IPS-NIHi7 (cell line): ENCODE data around the gene P3R3URF.
"Not testable (repeated sequence)": the region's sequence is repeated elsewhere in the genome, so short reads cannot be mapped to it uniquely, and the experiment has no call there.

Source experiments
- DNase-seq: peaks from one replicate; pipeline ENCODE4 v3.0.0; 2012; ENCODE audit warnings: mixed read lengths; ENCODE audit errors: extremely low spot score

P3R3URF gene

DNA sequence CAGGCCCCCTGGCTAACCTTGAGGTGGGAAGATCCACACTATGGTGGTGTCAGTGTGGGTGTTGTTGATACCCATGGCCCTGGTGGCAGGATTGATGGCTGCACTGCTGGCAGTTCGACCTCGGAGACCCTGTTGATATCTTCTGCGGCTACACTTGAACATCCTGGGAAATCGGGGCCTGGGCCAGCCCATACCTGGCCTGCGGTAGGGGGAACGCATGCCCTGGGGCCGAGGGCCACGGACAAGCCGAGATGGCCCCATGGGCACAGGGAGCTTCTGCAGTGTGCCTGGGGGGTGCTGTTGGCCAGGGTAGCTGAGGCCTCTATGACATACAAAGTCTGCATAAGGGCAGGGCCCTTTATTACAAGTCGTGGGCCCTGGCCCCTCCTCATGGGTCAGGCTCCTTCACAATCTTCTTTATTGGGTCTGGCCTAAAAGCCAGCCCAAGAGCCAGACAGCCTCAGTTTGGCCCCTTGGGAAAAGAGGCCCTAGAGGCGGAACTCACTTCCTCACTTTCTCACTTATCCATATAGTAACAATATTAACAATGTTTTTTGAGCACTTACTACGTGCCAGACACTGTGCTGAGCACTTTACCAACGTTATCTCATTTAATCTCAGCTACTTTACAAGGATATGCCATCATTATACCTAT is at the start of gene P3R3URF:
Gene P3R3URF (minus strand): TSS at position 278 of the 655 bp plus-strand sequence. CDS start 17 bp downstream, at position 261.
- no peak for DNase-seq

- no peak for DNase-seq
Observed at GRCh38 chr1:46224966-46225365, 48.7 kb upstream of the P3R3URF start.

DNA sequence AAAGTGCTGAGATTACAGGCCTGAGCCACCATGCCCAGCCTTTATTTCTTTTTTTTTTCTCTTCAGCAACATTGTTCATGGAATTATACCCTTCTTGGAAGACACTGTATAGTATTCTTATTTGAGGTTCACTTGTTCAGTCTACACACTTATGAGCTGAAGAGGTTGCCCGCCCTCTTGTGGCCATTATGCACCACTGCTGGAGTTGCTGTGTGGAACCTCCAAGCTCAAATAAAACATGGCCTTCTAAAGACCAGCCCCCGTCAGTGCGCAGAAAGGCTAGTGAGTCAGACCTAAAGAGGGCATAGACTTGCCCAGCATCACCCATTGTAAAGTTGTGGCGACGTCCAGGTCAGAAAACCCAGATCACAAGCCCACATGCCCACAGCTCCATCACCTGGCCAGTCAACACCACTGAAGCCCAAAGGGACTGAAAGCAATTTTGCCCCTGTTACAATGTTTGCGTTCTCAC is 47.2 kb upstream of the P3R3URF start:
- DNase-seq = peak; percentile 77

GRCh38 chr1:46223055-46223454 is 46.8 kb upstream of the P3R3URF start:
- DNase-seq = not testable (repeated sequence)

DNA sequence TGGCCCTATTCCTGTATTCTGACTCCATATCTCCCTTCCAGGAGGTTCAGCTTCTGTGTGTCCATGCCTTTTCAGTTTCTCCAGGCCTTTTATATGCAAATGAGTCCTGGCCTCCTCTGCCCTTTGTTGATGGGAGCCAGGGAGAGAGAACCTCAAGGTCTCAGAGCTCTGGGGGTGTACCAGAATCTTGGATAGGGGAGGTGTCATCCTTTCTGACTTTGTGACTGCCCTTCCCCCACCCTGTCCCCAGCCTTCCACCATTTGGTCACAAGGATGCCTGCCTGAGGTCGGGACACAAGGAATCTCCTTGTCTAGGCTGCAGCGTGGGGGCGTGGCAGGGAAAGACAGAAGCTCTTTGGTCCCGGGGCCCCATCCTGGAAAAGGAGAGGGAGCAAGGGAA is 45.5 kb upstream of the P3R3URF start:
- DNase-seq = peak; percentile 44

DNA sequence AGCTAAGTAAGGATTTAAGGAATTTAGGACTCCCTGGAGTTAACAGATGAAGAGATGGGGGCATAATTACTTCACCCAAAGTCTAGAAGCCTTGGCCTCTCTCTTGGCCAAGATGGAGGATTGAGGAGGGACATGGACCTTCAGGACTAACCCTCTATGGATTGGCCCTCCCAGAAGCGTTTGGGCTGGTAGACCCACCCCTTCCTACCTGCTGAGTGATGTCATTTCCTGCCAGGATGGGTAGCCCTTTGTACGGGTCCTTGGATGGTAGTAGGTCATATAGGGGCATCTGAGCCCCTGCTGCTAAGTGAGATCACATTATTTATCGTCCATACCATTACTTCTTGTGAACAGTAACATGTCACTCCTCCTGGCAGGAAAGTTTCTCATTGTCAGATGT is 44.5 kb upstream of the P3R3URF start:
- DNase-seq = no peak

DNA sequence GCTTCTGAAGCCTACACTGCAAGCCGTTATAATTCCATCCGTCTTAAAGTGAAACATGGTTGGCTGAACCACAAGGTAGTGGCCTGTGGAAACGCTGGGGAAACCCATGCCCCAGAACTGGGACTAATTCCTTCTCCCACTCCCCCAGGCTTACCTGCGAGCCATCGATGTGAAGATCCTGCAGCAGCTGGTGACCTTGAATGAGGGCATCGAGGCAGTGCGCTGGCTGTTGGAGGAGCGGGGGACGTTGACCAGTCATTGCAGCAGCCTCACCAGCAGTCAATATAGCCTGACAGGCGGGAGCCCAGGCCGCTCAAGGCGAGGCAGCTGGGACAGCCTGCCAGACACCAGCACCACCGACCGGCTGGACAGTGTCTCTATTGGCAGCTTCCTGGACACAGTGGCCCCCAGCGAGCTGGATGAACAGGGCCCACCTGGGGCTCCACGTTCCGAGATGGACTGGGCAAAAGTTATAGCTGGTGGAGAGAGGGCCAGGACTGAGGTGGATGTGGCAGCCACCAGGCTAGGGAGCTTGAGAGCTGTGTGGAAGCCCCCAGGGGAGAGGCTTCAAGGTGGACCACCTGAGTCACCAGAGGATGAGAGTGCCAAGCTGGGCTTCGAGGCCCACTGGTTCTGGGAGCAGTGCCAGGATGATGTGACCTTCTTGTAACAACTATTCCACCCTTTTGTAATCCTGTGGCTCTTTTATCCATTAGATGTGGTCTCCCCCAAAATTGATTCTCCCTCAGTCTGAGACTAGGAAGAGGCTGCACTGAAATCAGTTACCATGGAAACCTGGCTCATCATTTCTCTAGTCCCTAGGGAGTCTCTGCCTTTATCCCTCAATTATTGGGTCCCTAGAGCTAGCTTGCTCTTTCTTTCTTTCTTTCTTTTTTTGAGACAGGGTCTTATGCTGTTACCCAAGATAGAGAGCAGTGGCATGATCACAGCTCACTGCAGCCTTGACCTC is 43.5 kb upstream of the P3R3URF start:
- DNase-seq = no peak

GRCh38 chr1:46218443-46218842 is 42.2 kb upstream of the P3R3URF start:
- DNase-seq = no peak

GRCh38 chr1:46215504-46215903 is 39.2 kb upstream of the P3R3URF start:
- DNase-seq = no peak

GRCh38 chr1:46211051-46211450 is 34.8 kb upstream of the P3R3URF start:
- peak; percentile 5 for DNase-seq

DNA sequence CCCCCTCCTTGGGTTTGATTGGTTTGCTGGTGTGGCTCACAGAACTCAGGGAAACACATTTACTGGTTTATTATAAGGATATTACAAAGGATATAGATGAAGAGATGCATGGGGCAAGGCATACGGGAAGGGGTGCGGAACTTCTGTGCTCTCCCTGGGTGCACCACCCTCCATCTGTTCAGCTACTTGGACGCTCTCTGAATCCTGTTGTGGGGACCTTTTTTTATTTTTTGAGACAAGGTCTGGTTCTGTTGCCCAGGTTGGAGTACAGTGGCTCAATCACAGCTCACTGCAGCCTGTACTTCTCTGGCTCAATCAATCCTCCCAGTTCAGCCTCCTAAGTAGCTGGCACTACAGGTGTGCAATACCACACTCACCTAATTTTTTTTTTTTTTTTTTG is 34.3 kb upstream of the P3R3URF start:
- no peak for DNase-seq

- DNase-seq = no peak
Observed at GRCh38 chr1:46206399-46206798, 30.1 kb upstream of the P3R3URF start.

DNA sequence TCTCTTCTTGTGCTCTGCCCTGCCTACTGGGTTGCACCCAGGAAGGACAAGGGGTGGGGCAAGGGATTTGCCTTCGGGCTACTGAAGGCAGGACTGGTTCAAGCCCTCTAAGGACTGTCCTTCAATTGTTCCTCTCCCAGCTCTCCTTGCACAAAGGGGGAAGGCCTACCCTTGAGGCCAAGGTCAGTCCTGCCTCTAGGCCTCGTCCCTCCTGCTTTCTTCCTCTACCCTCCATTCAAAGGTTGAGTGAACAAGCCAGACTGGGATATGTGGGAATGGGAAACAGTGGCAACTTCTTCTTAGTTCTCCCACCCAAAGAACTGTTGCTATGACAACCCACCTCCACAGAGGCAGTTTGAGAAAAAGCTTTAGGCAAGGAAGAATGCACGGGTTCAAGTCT is 29.5 kb upstream of the P3R3URF start:
- DNase-seq = peak; percentile 12

GRCh38 chr1:46205141-46205540 is 28.9 kb upstream of the P3R3URF start:
- DNase-seq = no peak

DNA sequence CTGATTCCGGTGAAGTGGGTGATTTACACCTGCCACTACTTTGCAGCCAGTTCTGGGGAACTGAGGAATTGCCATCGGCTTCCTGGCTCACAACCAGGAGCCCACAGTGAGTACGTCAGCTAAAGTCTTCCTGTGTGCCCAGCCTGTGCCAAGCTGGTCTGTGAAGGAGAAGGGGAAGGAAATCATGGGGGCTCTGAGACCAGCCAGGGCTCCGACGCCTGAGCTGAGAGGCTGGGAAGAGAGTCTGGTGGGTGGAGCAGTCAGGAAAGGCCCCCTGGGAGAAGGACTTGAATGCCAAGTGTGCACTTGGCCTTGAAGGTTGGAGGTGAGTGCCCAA is 28.1 kb upstream of the P3R3URF start:
- no peak for DNase-seq

DNA sequence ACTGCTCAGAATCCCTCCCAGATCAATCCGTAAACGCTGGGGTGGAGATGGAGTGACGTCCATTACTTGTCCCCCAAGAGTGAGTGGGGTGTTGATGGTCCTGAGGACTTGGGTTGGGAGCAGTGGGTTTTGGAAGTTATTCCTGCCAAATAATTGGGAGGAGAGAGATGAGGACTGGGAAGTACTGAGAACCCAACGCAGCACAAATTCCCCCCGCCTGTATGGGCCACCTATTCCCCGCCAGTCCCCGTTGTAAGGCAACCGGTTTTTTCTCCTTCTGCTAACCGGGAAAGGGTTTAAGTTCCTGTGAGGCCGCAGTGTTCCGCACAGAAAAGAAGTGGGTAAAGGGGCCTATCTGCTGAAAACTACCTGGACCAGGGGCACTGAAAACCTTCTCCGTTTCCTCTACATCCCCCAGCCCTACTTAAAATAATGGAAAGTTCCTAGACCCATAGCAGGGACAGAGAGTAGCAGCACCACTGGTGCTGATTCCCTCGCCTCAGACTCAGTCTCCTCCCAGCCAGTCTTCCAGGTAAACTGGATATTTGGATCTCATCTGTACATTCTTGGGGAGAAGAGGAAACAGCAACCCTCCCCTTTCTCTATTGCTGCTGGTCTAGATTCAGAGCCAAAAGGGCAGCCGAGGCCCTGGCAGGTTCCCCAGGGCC is 27.6 kb upstream of the P3R3URF start:
- DNase-seq = no peak

DNA sequence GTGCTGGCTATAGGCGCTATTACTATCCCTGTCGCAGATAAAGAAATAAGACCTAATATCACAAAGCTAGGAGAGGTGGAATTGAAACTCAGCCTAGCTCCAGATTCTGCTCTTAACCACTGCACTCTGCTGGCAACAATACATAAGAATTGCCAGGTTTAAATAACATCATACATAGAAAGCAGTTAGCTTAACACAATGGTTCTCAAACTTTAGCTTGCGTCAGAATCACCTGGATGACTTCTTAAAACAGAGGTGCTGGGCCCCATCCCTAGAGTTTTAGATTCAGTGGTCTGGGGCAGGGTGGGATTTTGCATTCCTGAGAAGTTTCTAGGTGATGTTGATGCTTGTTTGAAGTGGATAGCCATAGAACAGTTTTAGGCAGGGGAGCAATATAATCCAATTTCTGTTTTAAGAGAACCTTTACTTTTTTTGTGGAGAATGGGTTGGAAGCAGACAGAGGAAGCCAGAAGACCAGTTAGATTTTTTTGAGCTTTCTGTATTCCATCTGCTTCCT is 23.0 kb upstream of the P3R3URF start:
- DNase-seq = no peak

GRCh38 chr1:46197964-46198811 is 21.9 kb upstream of the P3R3URF start, which contains the start of gene POMGNT1:
POMGNT1 (minus strand) TSS chr1:46198434; CDS start chr1:46197821, 613 bp downstream.
- peak; percentile 94 for DNase-seq

DNA sequence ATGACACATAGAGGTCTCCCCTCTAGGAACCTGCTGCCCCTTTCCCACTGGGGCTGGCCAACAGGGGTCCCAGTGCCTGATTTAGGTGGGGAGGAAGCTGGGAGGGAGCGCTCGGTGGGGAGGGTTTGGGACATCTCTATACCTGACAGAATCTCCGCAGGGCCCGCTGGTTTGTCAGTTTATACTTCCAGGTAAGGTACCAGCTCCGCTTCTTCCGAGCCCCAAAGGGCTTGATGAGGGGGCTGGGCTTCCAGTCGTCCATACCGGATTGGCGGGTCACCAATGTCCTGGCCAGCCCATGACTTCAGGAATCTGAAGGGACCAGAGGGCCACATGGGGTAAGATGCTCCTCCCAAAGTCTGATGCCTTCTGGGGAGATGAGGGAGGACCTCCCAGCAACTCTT is 21.3 kb upstream of the P3R3URF start:
- DNase-seq = no peak

- DNase-seq = no peak
Observed at GRCh38 chr1:46196609-46197008, 20.3 kb upstream of the P3R3URF start.

GRCh38 chr1:46194641-46195193 is 18.4 kb upstream of the P3R3URF start:
- no peak for DNase-seq
